ENCODE data around the gene AOC2.

GRCh38 chr17:42848093-42848492 lies 3.7 kb downstream of the AOC2 start:
- no peak for TF ChIP-seq FOXA1 (IDR thresholded peaks at IDR 0.05)
- no peak for TF ChIP-seq SP1 (IDR thresholded peaks at IDR 0.05)
- no peak for TF ChIP-seq FOXK2 (IDR thresholded peaks at IDR 0.05)
- TF ChIP-seq SUZ12 (IDR thresholded peaks at IDR 0.05) = no peak

All from HEK293T (cell line).